A549 (cell line): ENCODE results near the gene SRCAP.

ENCODE experiments used
- CTCF ChIP-seq: fragments of >200 bp; sonication (Bioruptor Twin); formaldehyde crosslinking; IDR thresholded peaks from 3 replicates; pipeline ENCODE4 v1.5.1; 2016
- POLR2A ChIP-seq: IDR thresholded peaks from 2 replicates; pipeline ENCODE4 v1.6.1; 2012; ENCODE audit warnings: mild to moderate bottlenecking, low read length
- REST ChIP-seq: fragments of 200-600 bp; sonication (generic); IDR thresholded peaks from 2 replicates; pipeline ENCODE4 v1.6.1; 2016; ENCODE audit warnings: antibody characterized with exemption, mild to moderate bottlenecking, moderate library complexity

GRCh38 chr16:30737794-30738648 is 39.0 kb downstream of the SRCAP start:
- no peak for TF ChIP-seq POLR2A
- TF ChIP-seq REST, result no peak
- TF ChIP-seq CTCF, result no peak
